GM12892 (cell line): ENCODE data around the gene TAMALIN.

Experiments used
- POLR2A ChIP-seq: IDR thresholded peaks from 2 replicates; pipeline ENCODE4 v1.6.1; 2011; ENCODE audit warnings: low read depth, low read length, control low read depth
- POLR2AphosphoS5 ChIP-seq: IDR thresholded peaks from 2 replicates; pipeline ENCODE4 v1.6.1; 2011; ENCODE audit warnings: low read depth, low read length, control low read depth
- TAF1 ChIP-seq: IDR thresholded peaks from 2 replicates; pipeline ENCODE4 v1.6.1; 2011; ENCODE audit warnings: low read depth, mild to moderate bottlenecking, control low read depth, low read length, borderline replicate concordance

- TF ChIP-seq POLR2A = no peak
- TF ChIP-seq POLR2AphosphoS5 = no peak
- TF ChIP-seq TAF1 = no peak
Observed at GRCh38 chr12:52037248-52037861, 30.6 kb downstream of the TAMALIN start.
